GM18867 (cell line): ENCODE results near the gene MMP23B.
"Not testable (repeated sequence)": the region's sequence is repeated elsewhere in the genome, so short reads cannot be mapped to it uniquely, and the experiment has no call there.

Source experiments
- ATAC-seq: cut with Tn5 transposase; IDR thresholded peaks from one replicate; pipeline ENCODE4 v1.9.1; 2021; ENCODE audit warnings: mild to moderate bottlenecking, moderate library complexity; ENCODE audit not compliant: unreplicated experiment

The MMP23B gene

DNA sequence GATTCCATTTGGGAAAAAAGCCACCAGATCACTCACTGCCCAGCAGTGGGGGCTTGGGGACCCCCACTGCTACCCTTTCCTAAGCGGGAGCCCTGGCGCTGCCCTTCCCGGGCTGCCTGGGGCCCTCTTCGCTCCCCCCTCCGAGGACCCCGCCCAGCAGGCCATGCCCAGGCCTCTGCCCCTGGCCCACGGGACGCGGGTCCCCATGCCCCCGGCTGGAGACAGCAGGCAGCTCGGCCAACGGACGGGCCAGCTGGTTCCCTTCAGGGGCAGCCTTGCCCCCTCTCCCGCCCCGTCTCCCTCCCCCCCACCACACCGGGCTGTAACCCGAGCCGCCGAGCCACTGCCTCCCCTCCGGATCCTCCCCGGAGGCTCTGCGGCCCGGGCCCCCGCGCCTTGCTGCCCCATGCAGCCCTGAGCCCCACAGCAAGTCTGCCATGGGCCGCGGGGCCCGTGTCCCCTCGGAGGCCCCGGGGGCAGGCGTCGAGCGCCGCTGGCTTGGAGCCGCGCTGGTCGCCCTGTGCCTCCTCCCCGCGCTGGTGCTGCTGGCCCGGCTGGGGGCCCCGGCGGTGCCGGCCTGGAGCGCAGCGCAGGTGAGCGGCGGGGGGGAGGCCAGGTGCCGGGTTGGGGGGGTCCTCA is at the start of gene MMP23B:
MMP23B (plus strand) TSS at position 392 of the 639 bp plus-strand sequence; CDS start at position 438, 46 bp downstream.
- no peak for ATAC-seq

DNA sequence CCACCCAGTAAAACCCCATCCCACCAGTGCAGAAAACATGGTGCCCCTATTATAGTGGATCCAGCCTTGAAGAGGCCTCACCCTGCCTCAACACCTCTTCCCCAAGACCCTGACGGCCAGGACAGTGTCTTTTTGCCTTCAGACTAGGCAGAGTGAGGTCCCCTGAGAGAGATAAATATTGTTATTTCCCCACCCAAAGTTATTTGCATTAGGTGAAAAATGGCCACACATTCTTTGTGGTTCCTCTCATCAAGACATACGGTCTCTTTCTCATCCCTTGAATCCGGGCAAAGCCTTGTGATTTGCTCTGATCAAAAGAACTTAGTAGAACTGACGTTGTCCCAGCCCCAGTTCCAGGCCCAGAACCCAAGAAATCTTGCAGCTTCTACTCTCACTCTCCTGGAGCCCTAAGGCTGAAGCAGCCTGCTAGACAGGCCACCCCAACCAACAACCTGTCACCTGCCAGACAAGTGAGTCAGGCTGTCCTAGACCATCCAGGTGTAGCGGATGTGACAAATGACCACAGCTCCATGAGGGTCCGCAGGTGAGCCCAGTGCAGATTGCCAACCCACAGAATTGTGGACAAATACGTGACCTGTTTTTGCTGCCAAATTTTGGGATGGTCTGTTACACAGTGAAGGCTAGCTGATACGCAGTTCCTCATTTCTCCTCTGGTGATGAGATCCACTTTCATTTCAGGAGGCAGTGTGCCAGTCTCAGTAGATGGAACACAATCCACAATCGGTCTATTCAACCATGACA is 49.2 kb upstream of the MMP23B start:
- ATAC-seq: no peak

GRCh38 chr1:1583347-1584010 is 48.5 kb upstream of the MMP23B start:
- ATAC-seq: no peak

DNA sequence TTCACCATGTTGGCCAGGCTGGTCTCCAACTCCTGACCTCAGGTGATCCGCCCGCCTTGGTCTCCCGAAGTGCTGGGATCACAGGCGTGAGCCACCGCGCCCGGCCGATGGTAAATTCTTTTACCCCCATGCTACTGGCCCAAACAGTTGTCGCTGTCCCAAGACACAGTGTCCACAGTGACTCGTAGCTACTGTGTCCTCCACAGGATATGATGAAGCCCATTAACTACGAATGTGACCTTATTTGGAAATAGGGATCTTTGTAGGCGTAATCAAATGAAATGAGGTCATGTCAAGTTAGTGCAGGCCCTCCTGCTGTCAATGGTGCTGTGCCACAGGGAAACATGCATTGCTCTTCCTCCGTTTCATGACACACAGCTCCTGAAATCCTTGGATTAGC is 40.5 kb upstream of the MMP23B start:
- no peak for ATAC-seq

DNA sequence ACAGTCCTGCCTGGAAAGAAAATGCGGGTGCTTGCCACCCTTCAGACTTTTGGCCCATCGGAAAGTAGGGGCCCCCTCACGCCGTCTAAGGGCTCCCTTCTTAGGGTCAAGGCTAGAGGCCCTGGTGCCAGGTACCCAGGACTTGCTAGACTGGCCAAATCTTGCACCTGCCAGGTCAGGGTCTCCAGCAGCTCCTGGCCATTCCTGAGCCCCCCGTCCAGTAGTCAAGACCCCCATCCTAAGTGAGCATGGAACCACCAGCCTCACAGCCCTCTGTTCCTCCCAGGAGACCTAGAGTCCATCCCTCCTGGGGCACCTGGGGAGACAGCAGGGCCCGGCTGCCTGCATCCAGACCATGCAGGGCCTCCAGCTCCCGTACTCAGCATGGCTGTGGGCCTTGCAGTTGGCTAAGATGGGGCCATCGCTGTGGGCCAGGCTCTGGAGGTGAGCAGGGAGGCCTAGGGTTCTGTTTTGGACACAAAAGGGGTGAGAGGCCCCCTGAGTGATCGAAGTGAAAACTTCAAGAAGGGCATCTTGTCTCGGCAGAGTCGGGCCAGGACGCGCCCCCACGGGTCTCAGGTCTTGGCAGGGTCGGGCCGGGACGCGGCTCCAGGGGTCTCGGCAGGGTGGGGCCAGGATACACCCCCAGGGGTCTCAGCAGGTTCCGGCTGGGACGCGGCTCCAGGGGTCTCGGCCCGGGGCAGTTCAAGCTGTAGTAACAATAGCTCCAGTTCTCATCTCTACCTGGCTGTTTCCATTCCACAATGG is 38.0 kb upstream of the MMP23B start:
- no peak for ATAC-seq

DNA sequence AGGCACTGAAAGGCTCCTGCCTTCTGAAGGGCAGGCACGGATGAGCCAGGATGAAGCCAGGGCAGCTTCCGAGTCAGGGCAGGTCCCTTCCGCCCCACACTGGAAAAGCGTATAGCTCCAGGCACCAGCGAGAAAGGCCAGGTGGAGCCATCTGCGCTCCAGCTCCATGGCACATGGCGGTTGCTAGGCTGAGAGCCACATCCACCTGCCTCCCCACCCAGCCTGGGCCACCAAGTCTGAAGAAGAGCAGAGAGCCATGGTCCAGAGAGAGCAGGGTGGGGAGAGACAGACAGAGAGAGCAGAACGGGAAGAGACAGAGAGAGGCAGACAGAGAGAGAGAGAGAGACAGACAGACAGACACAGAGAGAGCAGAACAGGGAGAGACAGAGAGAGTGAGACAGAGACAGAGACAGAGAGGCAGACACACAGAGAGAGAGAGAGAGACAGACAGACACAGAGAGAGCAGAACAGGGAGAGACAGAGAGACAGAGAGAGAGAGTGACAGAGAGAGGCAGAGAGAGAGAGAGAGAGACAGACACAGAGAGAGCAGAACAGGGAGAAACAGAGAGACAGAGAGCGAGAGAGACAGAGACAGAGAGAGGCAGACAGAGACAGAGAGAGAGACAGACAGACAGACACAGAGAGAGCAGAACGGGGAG is 37.2 kb upstream of the MMP23B start:
- ATAC-seq: no peak

- not testable (repeated sequence) for ATAC-seq
These were observed 36.6 kb upstream of the MMP23B start for GRCh38 chr1:1595341-1595740.

- no peak for ATAC-seq
These were observed 35.3 kb upstream of the MMP23B start for GRCh38 chr1:1596493-1597274.

- ATAC-seq: no peak
These were observed 34.6 kb upstream of the MMP23B start for GRCh38 chr1:1597275-1597930.

DNA sequence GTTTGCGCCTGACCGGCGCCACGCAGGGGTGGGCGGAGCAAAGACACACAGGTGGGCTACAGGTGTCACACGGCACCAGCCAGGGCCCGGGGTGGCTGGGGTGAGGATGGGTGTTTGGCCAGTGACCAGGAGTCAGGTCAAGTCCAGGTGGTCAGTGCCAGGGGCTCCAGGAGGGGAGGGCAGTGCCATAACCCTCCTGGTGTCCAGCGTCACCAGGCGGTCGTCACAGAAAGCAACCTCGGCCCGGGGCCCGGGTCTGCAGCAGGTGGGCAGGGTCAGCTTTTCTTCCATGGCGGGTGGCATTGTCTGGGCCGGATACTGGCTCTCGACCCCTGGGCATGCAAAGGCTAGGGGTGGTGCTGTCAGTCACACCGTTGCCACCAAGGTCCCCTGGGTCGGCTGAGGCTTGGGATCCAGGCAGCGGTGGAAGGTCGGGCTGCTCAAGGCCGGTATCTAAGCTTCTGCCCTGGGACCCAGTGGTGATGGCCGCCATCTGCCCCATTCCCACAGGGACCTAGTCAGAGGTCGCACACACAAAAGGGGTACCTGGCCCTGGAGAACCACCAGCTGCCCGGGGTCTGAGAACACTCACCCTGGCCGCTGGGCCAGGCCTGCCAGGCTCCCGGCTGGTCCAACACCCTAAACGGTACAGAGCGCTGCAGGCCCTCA is 33.8 kb upstream of the MMP23B start:
- no peak for ATAC-seq

- ATAC-seq: no peak
These were observed 33.3 kb upstream of the MMP23B start for GRCh38 chr1:1598720-1599029.

GRCh38 chr1:1599030-1599934 is 32.7 kb upstream of the MMP23B start:
- ATAC-seq: no peak

- no peak for ATAC-seq
These were observed 31.8 kb upstream of the MMP23B start, which contains the start of gene FNDC10 for GRCh38 chr1:1599935-1600860. FNDC10 (minus strand) TSS chr1:1600135; CDS start chr1:1600015, 120 bp downstream.

GRCh38 chr1:1600861-1601563 is 31.0 kb upstream of the MMP23B start:
- no peak for ATAC-seq

- no peak for ATAC-seq
These were observed 30.2 kb upstream of the MMP23B start for GRCh38 chr1:1601564-1602303.
